Breast epithelium (tissue), 3 donors: ENCODE results near the gene RAB20.

Experiments used
- CTCF ChIP-seq, 3 donors: fragments of 450-650 bp; IDR thresholded peaks; one replicate each; pipeline ENCODE4 v1.5.1; 2016 to 2017; ENCODE audit warnings: antibody characterized with exemption in 3 of 3, mild to moderate bottlenecking in 3 of 3, moderate library complexity in 3 of 3
- POLR2A ChIP-seq: fragments of 450-650 bp; IDR thresholded peaks from one replicate; pipeline ENCODE4 v1.6.1; 2016; ENCODE audit warnings: antibody characterized with exemption, mild to moderate bottlenecking, moderate library complexity
- POLR2AphosphoS5 ChIP-seq, 3 donors: sonication (generic); formaldehyde crosslinking; IDR thresholded peaks; one replicate each; pipeline ENCODE4 v1.6.1; 2017; ENCODE audit warnings: antibody characterized with exemption in 3 of 3

DNA sequence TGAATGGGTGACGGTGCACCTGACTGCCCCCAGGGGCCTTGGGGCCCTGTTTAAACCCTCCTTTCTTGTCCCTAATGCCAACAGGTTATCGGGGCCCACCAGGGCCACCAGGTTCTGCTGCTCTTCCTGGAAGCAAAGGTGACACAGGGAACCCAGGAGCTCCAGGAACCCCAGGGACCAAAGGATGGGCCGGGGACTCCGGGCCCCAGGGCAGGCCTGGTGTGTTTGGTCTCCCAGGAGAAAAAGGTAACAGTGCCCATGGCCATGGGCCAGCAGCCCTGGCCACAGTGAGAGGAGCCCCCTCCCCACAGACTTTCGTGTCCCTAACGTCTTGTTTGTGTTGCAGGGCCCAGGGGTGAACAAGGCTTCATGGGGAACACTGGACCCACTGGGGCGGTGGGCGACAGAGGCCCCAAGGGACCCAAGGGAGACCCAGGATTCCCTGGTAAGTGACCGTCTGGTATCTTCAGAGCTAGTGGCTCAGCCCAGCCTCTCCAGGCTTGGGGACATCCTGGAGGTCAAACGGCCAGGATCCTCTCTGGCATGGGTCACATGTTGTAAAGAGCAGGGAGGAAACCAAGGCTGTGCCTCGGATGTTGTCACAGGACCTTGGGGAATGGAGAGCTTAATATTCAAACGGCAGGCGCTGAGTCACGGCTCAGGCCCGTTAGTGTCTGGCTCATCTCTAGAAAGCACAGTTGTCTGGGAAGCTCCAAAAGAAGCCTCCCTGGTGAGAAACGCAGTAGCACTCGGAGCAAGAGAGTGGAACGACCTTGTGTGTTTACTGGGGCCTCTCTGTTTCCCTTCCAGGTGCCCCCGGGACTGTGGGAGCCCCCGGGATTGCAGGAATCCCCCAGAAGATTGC lies 58.3 kb downstream of the RAB20 start:
- TF ChIP-seq CTCF (IDR thresholded peaks at IDR 0.05) (no peak), POLR2A (no peak), POLR2AphosphoS5 (IDR thresholded peaks at IDR 0.05) (no peak)
